LNCaP clone FGC (cell line): ENCODE results near the gene FGGY.
"Not testable (repeated sequence)": the region's sequence is repeated elsewhere in the genome, so short reads cannot be mapped to it uniquely, and the experiment has no call there.

Experiments
- DNase-seq: peaks from one replicate; pipeline ENCODE4 v3.0.0-alpha.2; 2011; ENCODE audit warnings: low read depth
- H3K4me3 ChIP-seq: 2 replicates; pipeline ENCODE4 v1.5.1; 2011; ENCODE audit warnings: mild to moderate bottlenecking, low read depth, low read length, control low read depth
- CTCF ChIP-seq: IDR thresholded peaks from 2 replicates; pipeline ENCODE4 v1.5.1; 2012; ENCODE audit warnings: mild to moderate bottlenecking; ENCODE audit not compliant: control insufficient read depth, insufficient read depth; ENCODE audit errors: extremely low read depth

The FGGY gene

GRCh38 chr1:59522925-59523505 lies 226.1 kb downstream of the FGGY start:
- no peak for TF ChIP-seq CTCF
- DNase-seq, result no peak
- H3K4me3 ChIP-seq, result no peak overlapping the region

GRCh38 chr1:59523745-59524450 lies 227.0 kb downstream of the FGGY start:
- DNase-seq, result no peak
- TF ChIP-seq CTCF, result no peak
- no peak overlapping the region for H3K4me3 ChIP-seq

GRCh38 chr1:59526240-59526639 lies 229.3 kb downstream of the FGGY start:
- no peak for DNase-seq
- TF ChIP-seq CTCF, result no peak

GRCh38 chr1:59528471-59528870 lies 231.6 kb downstream of the FGGY start:
- TF ChIP-seq CTCF, result no peak
- no peak for DNase-seq
- no peak overlapping the region for H3K4me3 ChIP-seq

More at GRCh38 chr1:59526240-59526639, 229.3 kb downstream of the FGGY start:
- H3K4me3 ChIP-seq, result no peak overlapping the region

- H3K4me3 ChIP-seq, result no peak overlapping the region
- no peak for DNase-seq
- TF ChIP-seq CTCF, result no peak
These were observed 232.0 kb downstream of the FGGY start for GRCh38 chr1:59528900-59529299.

- no peak for TF ChIP-seq CTCF
- no peak overlapping the region for H3K4me3 ChIP-seq
- DNase-seq, result no peak
These were observed 233.2 kb downstream of the FGGY start for GRCh38 chr1:59530119-59530518.

- no peak for TF ChIP-seq CTCF
- DNase-seq, result no peak
- H3K4me3 ChIP-seq, result no peak overlapping the region
These were observed 235.2 kb downstream of the FGGY start for GRCh38 chr1:59532102-59532501.

- H3K4me3 ChIP-seq, DNase-seq: not testable (repeated sequence)
These were observed 241.6 kb downstream of the FGGY start for GRCh38 chr1:59538476-59538875.
